OCI-LY7 (cell line): ENCODE data around the gene USP11.

Source experiments
- EZH2phosphoT487 ChIP-seq: fragments of 200-600 bp; sonication (generic); IDR thresholded peaks from 2 replicates; pipeline ENCODE4 v1.6.1; 2018; ENCODE audit warnings: low read depth, borderline replicate concordance, mild to moderate bottlenecking, mixed run types, antibody characterized with exemption, low read length, moderate library complexity, mixed read lengths
- TF ChIP-seq, protein P1 (sequence below): fragments of 200-600 bp; sonication (generic); conservative IDR thresholded peaks from 2 replicates; pipeline ENCODE4 v1.5.1; 2014; ENCODE audit warnings: mild to moderate bottlenecking, antibody characterized with exemption, low read length, moderate library complexity, mixed read lengths

GRCh38 chrX:47235691-47236103 is 2.9 kb downstream of the USP11 start:
- TF ChIP-seq, protein P1, sequence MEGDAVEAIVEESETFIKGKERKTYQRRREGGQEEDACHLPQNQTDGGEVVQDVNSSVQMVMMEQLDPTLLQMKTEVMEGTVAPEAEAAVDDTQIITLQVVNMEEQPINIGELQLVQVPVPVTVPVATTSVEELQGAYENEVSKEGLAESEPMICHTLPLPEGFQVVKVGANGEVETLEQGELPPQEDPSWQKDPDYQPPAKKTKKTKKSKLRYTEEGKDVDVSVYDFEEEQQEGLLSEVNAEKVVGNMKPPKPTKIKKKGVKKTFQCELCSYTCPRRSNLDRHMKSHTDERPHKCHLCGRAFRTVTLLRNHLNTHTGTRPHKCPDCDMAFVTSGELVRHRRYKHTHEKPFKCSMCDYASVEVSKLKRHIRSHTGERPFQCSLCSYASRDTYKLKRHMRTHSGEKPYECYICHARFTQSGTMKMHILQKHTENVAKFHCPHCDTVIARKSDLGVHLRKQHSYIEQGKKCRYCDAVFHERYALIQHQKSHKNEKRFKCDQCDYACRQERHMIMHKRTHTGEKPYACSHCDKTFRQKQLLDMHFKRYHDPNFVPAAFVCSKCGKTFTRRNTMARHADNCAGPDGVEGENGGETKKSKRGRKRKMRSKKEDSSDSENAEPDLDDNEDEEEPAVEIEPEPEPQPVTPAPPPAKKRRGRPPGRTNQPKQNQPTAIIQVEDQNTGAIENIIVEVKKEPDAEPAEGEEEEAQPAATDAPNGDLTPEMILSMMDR: no peak
- no peak for TF ChIP-seq EZH2phosphoT487
